HepG2 (cell line): ENCODE data around the gene CFI. TPM values are rescaled to one million over a fixed set of nuclear protein-coding genes. Genes with fewer than 3 reads are reported as not detected.
A peak's percentile ranks its signal among the peaks of the same experiment; 100 is the strongest.

Source experiments
- ARNT2 ChIP-seq: sonication (generic); formaldehyde crosslinking; IDR thresholded peaks from 2 replicates; pipeline ENCODE4 v1.8.0; 2022; ENCODE audit warnings: mild to moderate bottlenecking, low read depth, missing genetic modification reagents, moderate library complexity
- FIP1L1 ChIP-seq: fragments of 200-400 bp; formaldehyde crosslinking; IDR thresholded peaks from 2 replicates; pipeline ENCODE4 v1.6.1; 2018; ENCODE audit warnings: low read depth, mild to moderate bottlenecking, low read length, moderate library complexity, borderline replicate concordance; ENCODE audit not compliant: insufficient read depth
- JARID2 ChIP-seq: sonication (generic); formaldehyde crosslinking; IDR thresholded peaks from 2 replicates; pipeline ENCODE4 v1.8.1; 2023; ENCODE audit warnings: missing genetic modification reagents, inconsistent platforms; ENCODE audit not compliant: insufficient replicate concordance
- MEIS1 ChIP-seq: sonication (generic); formaldehyde crosslinking; IDR thresholded peaks from 2 replicates; pipeline ENCODE4 v1.9.0; 2021; ENCODE audit warnings: mild to moderate bottlenecking, missing genetic modification reagents, moderate library complexity, borderline replicate concordance
- NFIC ChIP-seq: IDR thresholded peaks from 2 replicates; pipeline ENCODE4 v1.6.1; 2012; ENCODE audit warnings: mild to moderate bottlenecking, low read length, inconsistent platforms
- PRDM15 ChIP-seq: sonication (generic); formaldehyde crosslinking; IDR thresholded peaks from 2 replicates; pipeline ENCODE4 v1.4.0; 2020; ENCODE audit warnings: missing genetic modification reagents
- RBFOX2 ChIP-seq: fragments of 200-400 bp; formaldehyde crosslinking; IDR thresholded peaks from 2 replicates; pipeline ENCODE4 v1.6.1; 2017; ENCODE audit warnings: low read depth, mild to moderate bottlenecking, low read length
- STAG1 ChIP-seq: sonication (generic); formaldehyde crosslinking; IDR thresholded peaks from 2 replicates; pipeline ENCODE4 v1.4.0; 2020; ENCODE audit warnings: missing genetic modification reagents
- TAF1 ChIP-seq: sonication (generic); formaldehyde crosslinking; IDR thresholded peaks from 2 replicates; pipeline ENCODE4 v1.4.0; 2020; ENCODE audit warnings: missing genetic modification reagents
- ZBTB37 ChIP-seq: sonication (generic); formaldehyde crosslinking; IDR thresholded peaks from 2 replicates; pipeline ENCODE4 v1.4.0; 2020; ENCODE audit warnings: mild to moderate bottlenecking, missing genetic modification reagents
- ZBTB40 ChIP-seq, 2 experiments: fragments of 450-650 bp in 1 of 2; sonication (generic) in 1 of 2; formaldehyde crosslinking in 1 of 2; IDR thresholded peaks; 2 replicates each; pipeline versions ENCODE4 v1.6.1 to v1.8.0; 2016 to 2022; ENCODE audit warnings: antibody characterized with exemption in 1 of 2, mild to moderate bottlenecking in 1 of 2, missing genetic modification reagents in 1 of 2
- ZNF235 ChIP-seq: sonication (generic); formaldehyde crosslinking; IDR thresholded peaks from 2 replicates; pipeline ENCODE4 v1.8.1; 2023; ENCODE audit warnings: mild to moderate bottlenecking, missing genetic modification reagents, borderline replicate concordance
- ZNF33A ChIP-seq: sonication (generic); formaldehyde crosslinking; IDR thresholded peaks from 2 replicates; pipeline ENCODE4 v1.5.1; 2020; ENCODE audit warnings: missing genetic modification reagents, mild to moderate bottlenecking, moderate library complexity, borderline replicate concordance
- ZNF749 ChIP-seq: sonication (generic); formaldehyde crosslinking; IDR thresholded peaks from 2 replicates; pipeline ENCODE4 v1.8.0; 2022; ENCODE audit warnings: mild to moderate bottlenecking, missing genetic modification reagents, moderate library complexity, borderline replicate concordance
- polyA plus RNA-seq, 8 experiments: library from polyadenylated mRNA; depleted of rRNA in 3 of 8; stranded (reverse) in 7 of 8; unstranded in 1 of 8; fragments of >200 nt; fragmentation: Illumina TruSeq in 4 of 8; extraction: Trizol in 4 of 8; gene quantifications; 2 replicates each; pipeline versions ENCODE4 v1.2.1 to v1.2.3, GENCODE V29; 2011 to 2016; ENCODE audit warnings: low read depth in 4 of 8, missing spikeins in 1 of 8, mixed read lengths in 1 of 8; ENCODE audit not compliant: insufficient read depth in 1 of 8
- total RNA-seq, 5 experiments: library from RNA; depleted of rRNA; stranded (reverse); fragments of >200 nt; fragmentation: Illumina TruSeq; extraction: Trizol; gene quantifications; 2 replicates each; pipeline ENCODE4 v1.2.3, GENCODE V29; 2016; ENCODE audit warnings: low read depth in 1 of 5

Gene CFI
- total and polyA plus RNA-seq, 2 of the 13 experiments (the other 11 are each of a cell fraction or from before 2014, with no cell fraction given): 284 to 337 TPM

- TF ChIP-seq ZBTB40 (IDR thresholded peaks at IDR 0.05) (no peak), ZBTB40 (CRISPR knock-in tag; IDR thresholded peaks at IDR 0.05) (no peak), TAF1 (peak; percentile 39; the same call in 1 of the 2 replicates), ZBTB37 (CRISPR knock-in tag) (no peak), NFIC (no peak), STAG1 (CRISPR knock-in tag) (0 out of 2 replicates have a peak, but pooled peaks have one; percentile 3), ARNT2 (CRISPR knock-in tag) (no peak), MEIS1 (CRISPR knock-in tag) (no peak), ZNF749 (CRISPR knock-in tag) (peak; percentile 59; the same call in 1 of the 2 replicates), ZNF235 (no peak), RBFOX2 (peak; percentile 69), PRDM15 (CRISPR knock-in tag) (peak; percentile 47; the same call in 1 of the 2 replicates), ZNF33A (CRISPR knock-in tag) (no peak), JARID2 (no peak), FIP1L1 (no peak)
Measured at GRCh38 chr4:109702950-109703663, 98.7 kb downstream of the CFI start, which contains the start of gene CASP6 (continued).
